Activated CD4-positive, alpha-beta T cell treated with anti-CD3 and anti-CD28 coated beads, Interleukin-2, amount 10 ng/mL, durations not matched to agents 24 days and 14 days (primary cell): ENCODE data around the gene SH3D21. TPM values are rescaled to one million over a fixed set of nuclear protein-coding genes. Genes with fewer than 3 reads are reported as not detected.

Experiments
- DNase-seq: peaks from one replicate; pipeline ENCODE4 v3.0.0; 2022
- H3K27ac Mint-ChIP-seq: one replicate; pipeline ENCODE4 v1.8.0; 2022; ENCODE audit warnings: mild to moderate bottlenecking, mixed read lengths
- H3K27me3 Mint-ChIP-seq: one replicate; pipeline ENCODE4 v1.8.0; 2022; ENCODE audit warnings: mixed read lengths
- H3K36me3 Mint-ChIP-seq: one replicate; pipeline ENCODE4 v1.8.0; 2022; ENCODE audit warnings: low read depth, mild to moderate bottlenecking, mixed read lengths
- H3K4me1 Mint-ChIP-seq: one replicate; pipeline ENCODE4 v1.8.0; 2021; ENCODE audit warnings: mixed read lengths
- H3K4me3 Mint-ChIP-seq: one replicate; pipeline ENCODE4 v1.8.0; 2022; ENCODE audit warnings: mild to moderate bottlenecking, moderate library complexity, mixed read lengths
- H3K9me3 Mint-ChIP-seq: one replicate; pipeline ENCODE4 v1.8.0; 2021; ENCODE audit warnings: mixed read lengths
- intact Hi-C: fragments of 100-400 bp; cut with micrococcal nuclease; formaldehyde crosslinking; loops from one replicate; pipeline ENCODE4 v1.15.1; 2023
- total RNA-seq: library from RNA; stranded (reverse); gene quantifications from 2 replicates; pipeline ENCODE4 v1.2.3, GENCODE V29; 2022

The SH3D21 gene
- total RNA-seq, result 17.0 and 19.4 TPM in 2 replicates

GRCh38 chr1:36306210-36306901, at the start of gene SH3D21:
Gene SH3D21, plus strand, starts transcription at chr1:36306368. Its CDS starts 53 bp downstream, at chr1:36306421.
- Mint-ChIP-seq H3K27me3 (no peaks in the 10 kb centered on the region), H3K36me3 (peaks cover 45% of the 10 kb centered on the region), H3K9me3 (no peaks in the 10 kb centered on the region), H3K27ac (peak within 1 kb of the TSS; percentile 95), H3K4me1 (peaks cover 43% of the 10 kb centered on the region), H3K4me3 (peak within 1 kb of the TSS; percentile 93)
- DNase-seq, result peak; percentile 84
- intact Hi-C loops, result loop anchor here (5.0 kb wide), 4 partner anchors 61 to 116 kb away; partner anchors contain the start of genes STK40 and THRAP3

- no peak overlapping the region for H3K27ac Mint-ChIP-seq
- peaks cover 16% of the 10 kb centered on the region for H3K4me1 Mint-ChIP-seq
- no peak overlapping the region for H3K4me3 Mint-ChIP-seq
- DNase-seq, result no peak
- H3K9me3 Mint-ChIP-seq, result no peaks in the 10 kb centered on the region
- peaks cover 32% of the 10 kb centered on the region for H3K36me3 Mint-ChIP-seq
- intact Hi-C loops, result no loop called here
- H3K27me3 Mint-ChIP-seq, result no peaks in the 10 kb centered on the region
Measured at GRCh38 chr1:36256558-36257374, 49.4 kb upstream of the SH3D21 start.

- H3K9me3 Mint-ChIP-seq, result no peaks in the 10 kb centered on the region
- no peaks in the 10 kb centered on the region for H3K27me3 Mint-ChIP-seq
- H3K4me3 Mint-ChIP-seq, result no peak overlapping the region
- H3K4me1 Mint-ChIP-seq, result peaks cover 18% of the 10 kb centered on the region
- DNase-seq, result no peak
- peaks cover 34% of the 10 kb centered on the region for H3K36me3 Mint-ChIP-seq
- intact Hi-C loops, result no loop called here
- peak overlapping the region; percentile 2 for H3K27ac Mint-ChIP-seq
Measured at GRCh38 chr1:36257375-36257767, 48.8 kb upstream of the SH3D21 start.

GRCh38 chr1:36258960-36259344, 47.2 kb upstream of the SH3D21 start:
- intact Hi-C loops, result no loop called here
- DNase-seq, result no peak
- Mint-ChIP-seq H3K4me3 (no peak overlapping the region), H3K9me3 (no peaks in the 10 kb centered on the region), H3K27me3 (no peaks in the 10 kb centered on the region), H3K27ac (no peak overlapping the region), H3K36me3 (peaks cover 38% of the 10 kb centered on the region), H3K4me1 (peaks cover 17% of the 10 kb centered on the region)

GRCh38 chr1:36268981-36269380, 37.2 kb upstream of the SH3D21 start:
- Mint-ChIP-seq H3K4me1 (peaks cover 13% of the 10 kb centered on the region), H3K9me3 (no peaks in the 10 kb centered on the region), H3K27ac (no peak overlapping the region), H3K27me3 (no peaks in the 10 kb centered on the region), H3K4me3 (no peak overlapping the region), H3K36me3 (peaks cover 34% of the 10 kb centered on the region)
- DNase-seq, result no peak
- intact Hi-C loops, result no loop called here

- no peak for DNase-seq
- no peaks in the 10 kb centered on the region for H3K9me3 Mint-ChIP-seq
- no peak overlapping the region for H3K4me3 Mint-ChIP-seq
- H3K27ac Mint-ChIP-seq, result no peak overlapping the region
- H3K4me1 Mint-ChIP-seq, result peaks cover 9% of the 10 kb centered on the region
- no peaks in the 10 kb centered on the region for H3K27me3 Mint-ChIP-seq
- peaks cover 34% of the 10 kb centered on the region for H3K36me3 Mint-ChIP-seq
- intact Hi-C loops, result no loop called here
Measured at GRCh38 chr1:36269408-36269838, 36.7 kb upstream of the SH3D21 start.

- Mint-ChIP-seq H3K4me3 (no peak overlapping the region), H3K9me3 (no peaks in the 10 kb centered on the region), H3K4me1 (peaks cover 9% of the 10 kb centered on the region), H3K27me3 (no peaks in the 10 kb centered on the region), H3K36me3 (peaks cover 34% of the 10 kb centered on the region), H3K27ac (no peak overlapping the region)
- no peak for DNase-seq
- intact Hi-C loops, result no loop called here
Measured at GRCh38 chr1:36273024-36273423, 33.1 kb upstream of the SH3D21 start.

GRCh38 chr1:36274201-36274600, 32.0 kb upstream of the SH3D21 start:
- no peak for DNase-seq
- H3K36me3 Mint-ChIP-seq, result peaks cover 27% of the 10 kb centered on the region
- peaks cover 7% of the 10 kb centered on the region for H3K4me1 Mint-ChIP-seq
- intact Hi-C loops, result no loop called here
- H3K9me3 Mint-ChIP-seq, result no peaks in the 10 kb centered on the region
- no peak overlapping the region for H3K4me3 Mint-ChIP-seq
- H3K27ac Mint-ChIP-seq, result no peak overlapping the region
- H3K27me3 Mint-ChIP-seq, result no peaks in the 10 kb centered on the region

- Mint-ChIP-seq H3K9me3 (no peaks in the 10 kb centered on the region), H3K36me3 (peaks cover 25% of the 10 kb centered on the region), H3K4me3 (no peak overlapping the region), H3K4me1 (peaks cover 20% of the 10 kb centered on the region), H3K27me3 (no peaks in the 10 kb centered on the region), H3K27ac (no peak overlapping the region)
- intact Hi-C loops, result no loop called here
- DNase-seq, result no peak
Measured at GRCh38 chr1:36276688-36277087, 29.5 kb upstream of the SH3D21 start.

GRCh38 chr1:36279110-36279788, 26.9 kb upstream of the SH3D21 start:
- peak overlapping the region; percentile 74 for H3K27ac Mint-ChIP-seq
- DNase-seq, result no peak
- H3K4me1 Mint-ChIP-seq, result peaks cover 22% of the 10 kb centered on the region
- H3K4me3 Mint-ChIP-seq, result no peak overlapping the region
- peaks cover 21% of the 10 kb centered on the region for H3K36me3 Mint-ChIP-seq
- H3K9me3 Mint-ChIP-seq, result no peaks in the 10 kb centered on the region
- intact Hi-C loops, result no loop called here
- no peaks in the 10 kb centered on the region for H3K27me3 Mint-ChIP-seq

- peaks cover 24% of the 10 kb centered on the region for H3K36me3 Mint-ChIP-seq
- H3K4me3 Mint-ChIP-seq, result no peak overlapping the region
- intact Hi-C loops, result loop anchor here (5.0 kb wide), 1 partner anchor 73 kb away; no protein-coding TSS in a partner anchor
- DNase-seq, result no peak
- H3K27me3 Mint-ChIP-seq, result no peaks in the 10 kb centered on the region
- peak overlapping the region; percentile 79 for H3K27ac Mint-ChIP-seq
- peaks cover 22% of the 10 kb centered on the region for H3K4me1 Mint-ChIP-seq
- H3K9me3 Mint-ChIP-seq, result no peaks in the 10 kb centered on the region
Measured at GRCh38 chr1:36279789-36280296, 26.3 kb upstream of the SH3D21 start.

GRCh38 chr1:36284061-36284460, 22.1 kb upstream of the SH3D21 start:
- intact Hi-C loops, result loop anchor here (2.0 to 5.0 kb wide), 2 partner anchors 77 to 185 kb away; no protein-coding TSS in a partner anchor

GRCh38 chr1:36284517-36284916, 21.7 kb upstream of the SH3D21 start:
- H3K27me3 Mint-ChIP-seq, result no peaks in the 10 kb centered on the region
- intact Hi-C loops, result loop anchor here (2.0 to 5.0 kb wide), 2 partner anchors 77 to 186 kb away; no protein-coding TSS in a partner anchor
- no peaks in the 10 kb centered on the region for H3K9me3 Mint-ChIP-seq
- DNase-seq, result no peak
- H3K36me3 Mint-ChIP-seq, result peaks cover 53% of the 10 kb centered on the region
- H3K4me1 Mint-ChIP-seq, result peaks cover 27% of the 10 kb centered on the region
- no peak overlapping the region for H3K4me3 Mint-ChIP-seq
- peak overlapping the region; percentile 20 for H3K27ac Mint-ChIP-seq

More at GRCh38 chr1:36284061-36284460, 22.1 kb upstream of the SH3D21 start:
- Mint-ChIP-seq H3K27me3 (no peaks in the 10 kb centered on the region), H3K9me3 (no peaks in the 10 kb centered on the region), H3K4me3 (no peak overlapping the region), H3K4me1 (peaks cover 30% of the 10 kb centered on the region), H3K36me3 (peaks cover 52% of the 10 kb centered on the region), H3K27ac (no peak overlapping the region)
- no peak for DNase-seq
